Keratinocyte (primary cell): ENCODE results near the gene STYX.

ENCODE experiments used
- EZH2 ChIP-seq: IDR thresholded peaks from one replicate; pipeline ENCODE4 v1.6.1; 2012; ENCODE audit warnings: inconsistent platforms, mild to moderate bottlenecking, low read length, moderate library complexity
- TF ChIP-seq, protein P1 (sequence below), 3 experiments: IDR thresholded peaks in 1 of 3; conservative IDR thresholded peaks in 1 of 3; optimal IDR thresholded peaks in 1 of 3; 2 replicates in 2 of 3; 3 replicates in 1 of 3; pipeline versions ENCODE3 to v1.5.1; 2011; ENCODE audit warnings: low read length in 3 of 3, mild to moderate bottlenecking in 3 of 3, moderate library complexity in 2 of 3, control low read depth in 1 of 3, inconsistent platforms in 1 of 3; ENCODE audit not compliant: insufficient read depth in 2 of 3; ENCODE audit errors: extremely low read depth in 1 of 3

DNA sequence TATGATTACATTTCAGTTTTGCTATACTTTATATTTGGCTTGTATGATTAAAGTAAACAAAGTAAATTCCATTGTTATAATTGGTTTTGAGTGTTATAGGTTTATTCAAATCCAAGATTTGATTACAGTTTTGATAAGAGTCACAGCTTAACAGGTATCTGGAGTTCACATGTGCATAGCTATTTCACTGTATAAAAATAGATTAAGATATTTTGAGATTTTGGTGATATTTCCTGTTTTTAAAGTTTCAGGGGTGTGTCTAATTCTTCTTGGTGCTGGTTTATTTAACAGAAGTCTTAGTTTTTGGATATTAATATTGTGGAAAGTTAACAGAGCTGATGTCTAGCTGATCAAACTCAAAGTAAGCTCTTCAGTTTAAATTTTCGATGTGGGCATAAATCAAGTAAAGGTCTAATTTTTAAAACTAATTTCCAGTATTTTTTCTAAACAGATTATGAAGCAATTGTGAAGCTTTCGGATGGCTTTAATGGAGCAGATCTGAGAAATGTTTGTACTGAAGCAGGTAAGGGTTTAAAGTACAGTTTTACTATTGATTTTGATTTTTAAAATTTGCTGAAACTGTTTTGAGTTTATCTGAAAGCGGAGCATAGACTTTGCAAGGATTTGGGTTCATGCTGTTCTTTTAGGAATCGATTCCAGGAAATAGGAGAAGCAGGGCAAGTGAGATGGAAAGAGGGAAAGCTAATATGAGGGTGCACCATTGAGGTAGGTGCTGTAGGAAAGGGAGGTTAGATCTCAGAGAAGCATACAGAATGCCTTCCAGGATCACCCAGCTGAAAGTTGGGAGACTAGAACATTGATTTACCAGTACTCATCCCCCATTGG is 6.2 kb upstream of the STYX start:
- TF ChIP-seq, protein P1, sequence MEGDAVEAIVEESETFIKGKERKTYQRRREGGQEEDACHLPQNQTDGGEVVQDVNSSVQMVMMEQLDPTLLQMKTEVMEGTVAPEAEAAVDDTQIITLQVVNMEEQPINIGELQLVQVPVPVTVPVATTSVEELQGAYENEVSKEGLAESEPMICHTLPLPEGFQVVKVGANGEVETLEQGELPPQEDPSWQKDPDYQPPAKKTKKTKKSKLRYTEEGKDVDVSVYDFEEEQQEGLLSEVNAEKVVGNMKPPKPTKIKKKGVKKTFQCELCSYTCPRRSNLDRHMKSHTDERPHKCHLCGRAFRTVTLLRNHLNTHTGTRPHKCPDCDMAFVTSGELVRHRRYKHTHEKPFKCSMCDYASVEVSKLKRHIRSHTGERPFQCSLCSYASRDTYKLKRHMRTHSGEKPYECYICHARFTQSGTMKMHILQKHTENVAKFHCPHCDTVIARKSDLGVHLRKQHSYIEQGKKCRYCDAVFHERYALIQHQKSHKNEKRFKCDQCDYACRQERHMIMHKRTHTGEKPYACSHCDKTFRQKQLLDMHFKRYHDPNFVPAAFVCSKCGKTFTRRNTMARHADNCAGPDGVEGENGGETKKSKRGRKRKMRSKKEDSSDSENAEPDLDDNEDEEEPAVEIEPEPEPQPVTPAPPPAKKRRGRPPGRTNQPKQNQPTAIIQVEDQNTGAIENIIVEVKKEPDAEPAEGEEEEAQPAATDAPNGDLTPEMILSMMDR (optimal IDR thresholded peaks at IDR 0.05 in 1 of 3, IDR thresholded peaks at IDR 0.05 in 1 of 3, conservative IDR thresholded peaks at IDR 0.05 in 1 of 3; ENCODE audit: extremely low read depth in 1 of 3, insufficient read depth in 2 of 3, low read length in 3 of 3), result no peak
- TF ChIP-seq EZH2, result no peak
